HG03139 (cell line): ENCODE results near the gene IRGC.

Experiments used
- ATAC-seq: cut with Tn5 transposase; IDR thresholded peaks from one replicate; pipeline ENCODE4 v1.9.1; 2021; ENCODE audit not compliant: unreplicated experiment

The IRGC gene

GRCh38 chr19:43723588-43723987, 7.7 kb downstream of the IRGC start:
- no peak for ATAC-seq

DNA sequence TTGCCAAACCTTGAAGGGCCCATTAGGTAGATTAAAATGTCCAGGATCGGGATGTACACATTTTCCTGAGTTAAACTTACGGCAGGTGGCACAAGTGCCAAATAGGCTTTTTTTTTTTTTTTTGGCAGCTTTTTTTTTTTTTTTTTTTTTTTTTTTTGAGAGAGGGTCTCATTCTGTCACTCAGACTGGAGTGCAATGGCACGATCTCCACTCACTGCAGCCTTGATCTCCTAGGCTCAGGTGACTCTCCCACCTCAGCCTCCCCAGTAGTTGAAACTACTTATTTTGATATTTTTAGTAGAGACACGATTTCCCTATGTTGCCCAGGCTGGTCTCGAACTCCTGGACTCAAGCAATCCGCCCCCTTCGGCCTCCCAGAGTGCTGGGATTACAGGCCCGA, 9.0 kb downstream of the IRGC start:
- no peak for ATAC-seq

DNA sequence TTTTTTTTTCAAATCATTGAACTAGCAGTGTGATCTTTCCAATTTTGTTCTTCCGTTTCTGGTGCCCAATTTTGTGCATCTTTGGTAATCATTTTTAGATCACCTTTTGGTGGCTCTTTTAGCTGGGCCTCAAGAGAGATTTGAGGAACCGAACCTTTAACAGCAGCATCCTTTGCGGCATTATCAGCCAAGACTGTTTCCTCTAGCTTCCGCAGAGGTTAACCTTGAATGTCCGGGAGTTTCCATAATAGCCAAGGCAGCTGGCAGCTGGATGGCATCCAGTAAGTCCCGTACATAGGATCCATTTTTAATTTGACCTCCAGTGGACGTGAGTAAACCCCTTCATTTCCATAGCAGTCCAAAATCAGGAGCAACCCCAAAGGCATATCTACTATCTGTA, 9.6 kb downstream of the IRGC start:
- ATAC-seq, result no peak

GRCh38 chr19:43726736-43727592, 11.1 kb downstream of the IRGC start:
- no peak for ATAC-seq

DNA sequence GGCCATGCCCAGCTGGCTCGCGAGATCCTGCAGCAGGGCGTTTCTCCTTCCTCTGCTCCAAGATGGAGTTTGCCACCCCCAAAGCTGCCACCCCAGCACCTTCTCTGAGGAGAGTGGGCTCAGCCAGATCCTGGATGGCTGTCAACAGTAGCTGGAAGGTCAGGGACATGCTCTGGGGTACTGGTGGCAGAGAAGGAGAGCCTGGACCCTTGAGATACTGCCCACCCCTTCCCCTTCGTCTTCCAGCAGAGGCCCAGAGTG, 11.6 kb downstream of the IRGC start:
- no peak for ATAC-seq

- no peak for ATAC-seq
These were observed 14.0 kb downstream of the IRGC start for GRCh38 chr19:43729919-43730318.

- ATAC-seq, result no peak
These were observed 15.5 kb downstream of the IRGC start for GRCh38 chr19:43731346-43731745.

- ATAC-seq, result no peak
These were observed 16.0 kb downstream of the IRGC start for GRCh38 chr19:43731846-43732245.

GRCh38 chr19:43735013-43735412, 19.1 kb downstream of the IRGC start:
- ATAC-seq, result no peak

GRCh38 chr19:43735957-43736356, 20.1 kb downstream of the IRGC start:
- no peak for ATAC-seq

- no peak for ATAC-seq
These were observed 22.9 kb downstream of the IRGC start for GRCh38 chr19:43738780-43739211.

DNA sequence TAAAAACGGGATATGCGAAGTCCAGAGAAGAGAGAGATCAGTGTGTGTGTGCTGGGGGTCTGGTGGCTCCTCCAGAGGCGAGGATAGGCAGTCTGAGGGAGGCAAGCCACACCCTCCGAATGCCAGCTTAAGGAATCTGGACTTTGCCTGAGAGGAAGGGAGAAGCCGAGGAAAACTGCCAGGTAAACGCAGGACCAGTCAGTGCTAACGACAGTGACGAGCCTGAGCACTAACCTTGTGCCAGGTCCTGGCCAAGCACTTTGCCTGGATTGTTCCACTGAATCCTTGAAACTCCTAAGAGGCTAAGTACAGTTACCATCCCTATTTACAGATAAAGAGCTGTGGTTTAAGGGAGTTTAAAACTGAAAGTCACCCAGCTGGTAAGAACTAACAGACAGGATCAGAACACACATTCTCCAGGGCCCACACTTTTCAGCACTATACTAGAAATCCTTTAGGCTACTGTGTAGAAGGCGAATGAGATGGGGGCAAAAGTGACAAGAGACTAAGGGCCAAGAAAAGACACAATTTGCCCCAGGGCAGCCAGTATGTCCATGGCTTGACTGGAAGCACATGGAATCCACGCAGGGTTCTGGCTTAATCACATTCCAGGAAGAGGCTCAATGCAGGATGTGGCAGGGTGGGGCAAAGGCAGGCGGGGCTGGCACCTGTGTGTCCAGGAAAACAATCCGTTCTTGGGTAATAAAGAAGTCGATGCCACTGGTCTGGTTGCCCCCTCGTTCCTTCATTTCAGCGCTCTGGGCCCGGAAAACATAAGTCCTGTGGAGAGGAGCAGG, 23.8 kb downstream of the IRGC start:
- ATAC-seq, result no peak

DNA sequence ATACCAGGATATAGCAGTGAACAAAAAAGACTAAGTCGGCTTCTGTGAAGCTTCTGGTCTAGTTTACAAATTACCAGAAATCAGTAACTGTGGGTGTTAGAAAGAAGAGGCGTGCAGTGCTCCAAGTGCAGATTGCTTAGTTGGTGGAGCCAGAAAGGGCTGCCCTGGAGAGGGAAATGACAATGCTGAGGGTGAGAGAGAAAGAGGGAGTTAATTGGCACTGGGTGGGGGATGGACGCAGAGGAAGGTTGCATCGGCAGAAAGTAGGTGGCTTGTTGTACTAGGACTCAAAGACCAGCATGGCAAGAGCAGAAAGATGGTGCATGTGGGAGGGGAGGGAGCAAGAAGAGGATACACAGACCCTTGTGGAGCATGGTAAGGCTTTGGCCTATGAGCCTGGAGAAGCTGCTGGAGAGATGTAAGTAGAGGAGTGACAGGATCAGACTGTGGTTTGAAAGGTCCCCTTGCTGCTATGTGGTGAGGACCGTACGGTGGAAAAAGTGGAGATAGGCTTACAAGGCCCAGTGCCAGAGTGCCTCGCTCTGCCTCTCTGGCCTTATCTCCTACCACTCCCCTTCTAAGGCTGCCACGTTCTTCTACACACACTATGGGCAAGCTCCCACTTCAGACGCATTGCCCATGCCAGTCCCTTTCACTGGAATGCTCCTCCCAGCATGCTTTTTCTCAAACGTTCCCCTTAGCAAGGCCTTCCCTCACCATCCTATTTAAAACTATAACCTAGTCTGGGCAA, 25.4 kb downstream of the IRGC start:
- no peak for ATAC-seq

DNA sequence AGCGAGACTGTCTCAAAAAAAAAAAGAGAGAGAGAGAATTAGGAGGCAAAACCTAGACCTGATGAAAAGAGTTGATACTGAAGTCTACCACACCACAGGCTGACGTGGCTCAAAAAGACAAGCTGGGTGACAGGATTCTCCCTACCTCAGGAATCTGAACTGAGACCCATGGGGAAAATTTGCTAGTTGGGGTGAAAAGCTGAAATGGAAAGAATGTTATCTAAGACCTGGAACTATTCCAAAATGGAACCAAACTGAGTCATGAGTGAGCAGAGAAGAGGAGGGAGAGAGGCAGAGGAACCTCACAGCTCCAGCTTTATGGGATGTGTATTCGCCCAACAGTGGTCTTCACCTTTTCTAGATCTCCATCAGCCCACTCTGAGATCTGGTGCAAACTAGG, 27.2 kb downstream of the IRGC start:
- ATAC-seq, result no peak

DNA sequence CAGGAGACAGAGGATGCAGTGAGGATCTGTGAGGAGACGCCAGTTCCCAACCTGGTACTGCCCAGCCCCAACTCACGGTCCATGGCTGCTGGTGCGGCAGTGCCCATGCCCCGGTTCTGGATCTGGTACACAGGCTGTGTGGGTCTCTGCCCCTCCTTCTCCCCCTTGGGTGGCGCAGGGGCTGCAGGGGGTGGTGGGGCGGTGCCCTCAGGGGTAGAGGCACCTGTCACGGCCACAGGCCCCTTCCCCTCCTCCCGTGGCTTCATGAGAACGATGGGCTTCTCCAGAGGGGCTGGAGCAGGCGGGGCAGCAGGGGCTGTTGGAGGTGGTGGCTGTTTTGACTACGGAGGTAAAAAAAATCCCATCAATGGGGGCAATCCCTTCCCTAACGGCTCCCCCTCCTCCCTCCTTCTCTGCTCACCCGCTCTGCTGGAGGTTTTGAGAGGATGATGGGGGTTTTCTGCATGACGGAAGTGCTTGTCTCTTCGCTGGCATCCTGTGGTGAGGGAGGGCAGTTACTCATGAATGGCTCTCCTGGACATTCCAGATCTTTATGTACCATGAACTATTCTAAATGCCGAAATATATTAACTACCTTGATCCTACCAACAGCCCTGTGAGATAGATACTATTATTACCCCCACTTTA, 31.8 kb downstream of the IRGC start:
- ATAC-seq, result no peak

GRCh38 chr19:43748205-43748594, 32.3 kb downstream of the IRGC start:
- no peak for ATAC-seq

DNA sequence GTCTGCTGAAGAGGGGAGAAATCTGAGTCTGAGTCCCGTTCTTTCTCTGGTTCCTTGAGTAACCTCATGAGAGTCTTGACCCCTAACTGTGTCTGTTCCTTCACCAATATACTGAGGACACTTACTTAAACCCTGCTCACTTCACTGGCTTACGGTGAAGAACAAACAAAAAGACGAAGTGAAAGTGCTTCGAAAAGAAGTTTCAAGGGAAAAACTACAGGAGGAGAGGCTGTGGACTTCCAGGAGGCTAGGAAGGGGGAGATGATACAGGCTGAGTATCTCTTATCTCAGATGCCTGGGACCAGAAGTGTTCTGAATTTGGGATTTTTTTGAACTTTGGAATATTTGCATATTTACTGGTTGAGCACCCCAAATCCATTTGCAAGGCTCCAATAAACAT, 32.8 kb downstream of the IRGC start:
- ATAC-seq, result no peak

- no peak for ATAC-seq
These were observed 33.3 kb downstream of the IRGC start for GRCh38 chr19:43749152-43749551.

GRCh38 chr19:43749898-43750297, 34.0 kb downstream of the IRGC start:
- no peak for ATAC-seq

DNA sequence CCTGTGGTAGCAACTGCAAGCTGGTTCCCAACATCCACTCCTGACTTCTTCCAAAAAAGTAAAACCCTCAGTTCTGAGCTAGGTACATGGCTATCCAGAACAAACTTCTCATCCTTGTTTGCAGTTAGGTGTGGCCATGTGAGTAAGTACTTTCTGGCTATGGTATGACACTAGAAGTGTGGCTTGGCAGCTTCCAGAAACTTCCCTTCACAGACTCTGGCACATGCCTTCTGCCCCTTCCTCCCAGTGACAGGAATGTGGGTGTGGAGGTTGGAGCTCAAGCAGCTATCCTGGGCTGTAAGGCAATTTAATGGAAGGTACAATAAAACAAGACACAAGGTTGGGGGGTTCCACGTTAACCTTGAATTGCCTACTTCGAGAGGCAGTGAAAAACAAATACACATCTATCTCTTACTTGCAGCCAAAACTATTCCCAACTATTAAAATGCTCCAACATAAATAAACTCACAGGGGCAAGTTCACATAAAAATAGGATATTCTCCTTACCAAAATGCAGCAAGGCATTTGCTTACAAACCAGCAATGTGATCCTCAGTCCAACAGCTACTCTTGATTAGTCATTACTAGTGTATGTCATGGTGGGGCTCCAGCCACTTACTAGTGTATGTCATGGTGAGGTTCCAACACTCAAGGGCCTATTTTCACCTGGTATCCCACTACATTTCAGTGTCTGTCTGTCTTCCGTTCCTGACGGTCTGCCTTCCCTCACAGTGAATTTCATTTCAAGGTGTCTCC, 35.8 kb downstream of the IRGC start:
- no peak for ATAC-seq
